BE2C (cell line): ENCODE measurements around the gene VEGFB.
A peak's percentile ranks its signal among the peaks of the same experiment; 100 is the strongest.

Source experiments
- DNase-seq: peaks from one replicate; pipeline ENCODE4 v3.0.0-alpha.2; 2020
- H3K27me3 ChIP-seq: fragments of 250-450 bp; sonication (Bioruptor Pico); 2 replicates; pipeline ENCODE4 v1.5.1; 2020; ENCODE audit warnings: mild to moderate bottlenecking
- H3K36me3 ChIP-seq: fragments of 250-450 bp; sonication (Bioruptor Pico); 2 replicates; pipeline ENCODE4 v1.5.1; 2020; ENCODE audit warnings: mild to moderate bottlenecking
- H3K4me1 ChIP-seq: fragments of 250-450 bp; sonication (Bioruptor Pico); 2 replicates; pipeline ENCODE4 v1.5.1; 2020
- H3K4me3 ChIP-seq: 2 replicates; pipeline ENCODE4 v1.5.1; 2011; ENCODE audit warnings: low read depth, low read length
- H3K9me3 ChIP-seq: fragments of 250-450 bp; sonication (Bioruptor Pico); 2 replicates; pipeline ENCODE4 v1.5.1; 2020
- TF ChIP-seq, protein P1 (sequence below): IDR thresholded peaks from 2 replicates; pipeline ENCODE4 v1.5.1; 2012; ENCODE audit warnings: mild to moderate bottlenecking, low read depth, low read length

The VEGFB gene

DNA sequence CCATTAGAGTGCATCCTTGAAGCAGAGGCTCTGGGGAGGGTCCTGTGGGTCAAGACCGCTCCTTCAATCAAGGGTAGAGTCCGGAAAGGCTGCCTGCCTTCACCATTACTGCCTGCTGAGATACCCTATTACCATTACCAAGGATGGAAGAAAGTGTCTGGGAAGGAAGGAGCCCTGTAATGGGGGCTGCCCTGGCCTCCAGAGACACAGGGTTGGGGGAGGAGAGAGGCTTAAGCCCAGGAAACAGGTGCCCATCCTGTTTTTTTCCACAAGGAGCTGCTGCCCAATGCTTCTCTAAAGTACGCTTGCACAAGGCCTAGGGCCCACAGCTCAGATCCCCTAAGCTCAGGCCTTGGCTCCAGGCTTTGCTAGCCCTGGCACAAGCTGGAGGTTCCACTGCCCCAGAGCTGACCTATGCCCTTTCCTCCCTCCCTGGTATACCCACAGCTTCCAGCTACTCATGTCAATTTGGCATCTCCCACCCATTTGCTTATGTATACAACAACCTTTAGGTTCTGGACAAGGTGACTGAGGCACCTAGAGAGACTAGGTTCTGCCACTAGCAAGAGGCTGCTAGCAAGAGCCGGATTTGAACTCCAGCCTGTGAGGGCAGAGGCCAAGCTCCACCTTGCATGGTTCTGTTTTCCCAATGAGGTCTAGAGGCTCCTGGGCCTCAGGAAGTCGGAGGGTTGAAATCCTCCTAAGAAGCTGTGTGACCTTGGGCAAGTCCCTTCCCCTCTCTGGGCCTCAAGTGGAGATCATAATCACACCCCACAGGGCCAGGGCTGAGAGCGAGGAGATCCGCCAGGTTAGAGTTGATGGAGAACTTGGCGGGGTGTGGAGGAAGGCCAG, 15.4 kb downstream of the VEGFB start:
- no peaks in the 10 kb centered on the region for H3K9me3 ChIP-seq
- no peak for DNase-seq
- no peaks in the 10 kb centered on the region for H3K36me3 ChIP-seq
- TF ChIP-seq, protein P1, sequence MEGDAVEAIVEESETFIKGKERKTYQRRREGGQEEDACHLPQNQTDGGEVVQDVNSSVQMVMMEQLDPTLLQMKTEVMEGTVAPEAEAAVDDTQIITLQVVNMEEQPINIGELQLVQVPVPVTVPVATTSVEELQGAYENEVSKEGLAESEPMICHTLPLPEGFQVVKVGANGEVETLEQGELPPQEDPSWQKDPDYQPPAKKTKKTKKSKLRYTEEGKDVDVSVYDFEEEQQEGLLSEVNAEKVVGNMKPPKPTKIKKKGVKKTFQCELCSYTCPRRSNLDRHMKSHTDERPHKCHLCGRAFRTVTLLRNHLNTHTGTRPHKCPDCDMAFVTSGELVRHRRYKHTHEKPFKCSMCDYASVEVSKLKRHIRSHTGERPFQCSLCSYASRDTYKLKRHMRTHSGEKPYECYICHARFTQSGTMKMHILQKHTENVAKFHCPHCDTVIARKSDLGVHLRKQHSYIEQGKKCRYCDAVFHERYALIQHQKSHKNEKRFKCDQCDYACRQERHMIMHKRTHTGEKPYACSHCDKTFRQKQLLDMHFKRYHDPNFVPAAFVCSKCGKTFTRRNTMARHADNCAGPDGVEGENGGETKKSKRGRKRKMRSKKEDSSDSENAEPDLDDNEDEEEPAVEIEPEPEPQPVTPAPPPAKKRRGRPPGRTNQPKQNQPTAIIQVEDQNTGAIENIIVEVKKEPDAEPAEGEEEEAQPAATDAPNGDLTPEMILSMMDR: no peak
- no peak overlapping the region for H3K4me3 ChIP-seq
- no peaks in the 10 kb centered on the region; the same call in 1 of the 2 replicates for H3K4me1 ChIP-seq
- no peaks in the 10 kb centered on the region for H3K27me3 ChIP-seq

DNA sequence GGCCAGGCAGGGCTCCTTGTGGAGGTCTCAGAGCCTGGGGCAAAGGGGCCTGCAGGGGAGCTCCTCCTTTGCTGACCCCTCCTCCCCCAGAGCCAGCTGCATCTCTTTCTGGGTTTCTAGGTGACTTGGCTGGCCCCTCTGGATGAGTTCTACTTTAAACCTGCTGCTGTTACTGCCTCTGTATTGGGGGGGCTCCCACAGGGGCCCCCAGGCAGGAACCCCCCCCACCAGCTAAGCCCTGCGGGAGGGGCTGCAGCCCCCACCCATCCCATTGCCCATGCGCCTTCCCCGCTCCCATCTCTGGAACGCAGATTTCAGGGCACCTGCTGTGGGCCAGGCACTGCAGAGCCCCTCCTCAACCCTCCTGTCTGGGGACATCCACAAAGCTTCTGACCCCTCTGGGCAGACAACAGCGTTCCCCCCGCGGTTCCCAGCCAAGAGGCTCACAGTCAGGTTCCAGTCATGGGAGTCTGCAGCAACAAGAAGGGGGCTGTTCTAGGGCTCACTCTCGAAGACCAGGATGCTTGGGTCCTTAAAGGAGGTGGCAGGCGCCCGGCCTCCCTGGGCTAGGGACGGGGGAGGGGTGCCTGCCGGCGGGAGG, 16.1 kb downstream of the VEGFB start:
- no peaks in the 10 kb centered on the region for H3K27me3 ChIP-seq
- H3K4me1 ChIP-seq: no peaks in the 10 kb centered on the region; the same call in 1 of the 2 replicates
- peak overlapping the region; percentile 49 for H3K4me3 ChIP-seq
- no peaks in the 10 kb centered on the region for H3K9me3 ChIP-seq
- TF ChIP-seq, protein P1: no peak
- no peaks in the 10 kb centered on the region for H3K36me3 ChIP-seq
- DNase-seq: no peak

DNA sequence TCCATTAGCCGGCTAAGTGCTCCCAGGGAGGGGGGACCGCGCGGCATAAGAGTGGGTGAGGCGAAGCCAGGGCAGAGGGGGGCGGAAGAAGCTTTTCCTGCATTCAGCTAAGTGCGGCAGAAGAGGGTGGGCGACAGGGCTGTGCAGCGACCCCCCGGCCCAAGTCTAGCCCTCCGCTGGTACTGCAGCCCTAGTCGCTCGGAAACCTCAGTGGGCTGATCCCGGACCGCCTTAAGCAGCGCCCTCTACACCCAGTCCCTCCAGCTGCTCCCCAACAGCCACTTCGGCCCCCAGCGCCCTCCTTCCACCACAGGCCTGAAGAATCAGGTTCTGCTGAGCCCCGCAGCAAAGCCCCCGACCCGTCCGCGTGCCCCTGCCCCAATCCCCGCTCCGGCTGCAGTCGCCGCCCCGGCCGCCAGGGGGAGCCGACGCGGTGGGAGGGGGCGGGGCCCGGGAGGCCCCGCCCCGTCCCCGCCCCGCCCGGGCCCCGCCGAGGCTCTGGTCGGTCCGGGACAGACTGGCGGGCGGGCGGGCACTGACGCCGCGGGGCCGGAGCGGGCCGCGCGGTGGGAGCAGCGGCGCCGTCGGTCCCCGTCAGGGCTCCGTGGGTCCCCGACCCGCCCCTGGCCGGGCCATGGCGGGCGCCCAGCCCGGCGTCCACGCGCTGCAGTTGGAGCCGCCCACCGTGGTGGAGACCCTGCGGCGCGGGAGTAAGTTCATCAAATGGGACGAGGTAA, 16.8 kb downstream of the VEGFB start, which contains the start of gene PLCB3:
PLCB3 (plus strand) TSS at position 515 of the 737 bp plus-strand sequence; CDS start at position 635, 120 bp downstream.
- H3K27me3 ChIP-seq: no peaks in the 10 kb centered on the region
- H3K4me3 ChIP-seq: peak within 1 kb of the TSS; percentile 70
- H3K36me3 ChIP-seq: no peaks in the 10 kb centered on the region
- no peaks in the 10 kb centered on the region; the same call in 1 of the 2 replicates for H3K4me1 ChIP-seq
- TF ChIP-seq, protein P1: peak; percentile 32; the same call in 1 of the 2 replicates
- peak; percentile 55 for DNase-seq
- H3K9me3 ChIP-seq: no peaks in the 10 kb centered on the region

DNA sequence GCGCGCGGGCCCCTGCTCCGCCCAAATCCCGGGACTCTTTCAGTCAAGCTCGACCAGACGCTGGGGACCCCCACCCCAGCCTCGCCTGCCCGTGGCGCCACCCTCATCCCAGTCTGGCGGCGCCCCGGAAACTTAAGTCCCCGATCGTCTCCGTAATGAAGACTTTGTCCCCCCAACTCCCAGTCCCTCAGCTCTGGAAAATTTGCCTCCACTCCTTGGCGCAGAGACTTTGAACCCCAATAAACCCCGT, 17.3 kb downstream of the VEGFB start:
- H3K4me1 ChIP-seq: no peaks in the 10 kb centered on the region; the same call in 1 of the 2 replicates
- H3K27me3 ChIP-seq: no peaks in the 10 kb centered on the region
- H3K4me3 ChIP-seq: peak overlapping the region; percentile 70
- no peaks in the 10 kb centered on the region for H3K36me3 ChIP-seq
- no peak for DNase-seq
- TF ChIP-seq, protein P1: no peak
- H3K9me3 ChIP-seq: no peaks in the 10 kb centered on the region

DNA sequence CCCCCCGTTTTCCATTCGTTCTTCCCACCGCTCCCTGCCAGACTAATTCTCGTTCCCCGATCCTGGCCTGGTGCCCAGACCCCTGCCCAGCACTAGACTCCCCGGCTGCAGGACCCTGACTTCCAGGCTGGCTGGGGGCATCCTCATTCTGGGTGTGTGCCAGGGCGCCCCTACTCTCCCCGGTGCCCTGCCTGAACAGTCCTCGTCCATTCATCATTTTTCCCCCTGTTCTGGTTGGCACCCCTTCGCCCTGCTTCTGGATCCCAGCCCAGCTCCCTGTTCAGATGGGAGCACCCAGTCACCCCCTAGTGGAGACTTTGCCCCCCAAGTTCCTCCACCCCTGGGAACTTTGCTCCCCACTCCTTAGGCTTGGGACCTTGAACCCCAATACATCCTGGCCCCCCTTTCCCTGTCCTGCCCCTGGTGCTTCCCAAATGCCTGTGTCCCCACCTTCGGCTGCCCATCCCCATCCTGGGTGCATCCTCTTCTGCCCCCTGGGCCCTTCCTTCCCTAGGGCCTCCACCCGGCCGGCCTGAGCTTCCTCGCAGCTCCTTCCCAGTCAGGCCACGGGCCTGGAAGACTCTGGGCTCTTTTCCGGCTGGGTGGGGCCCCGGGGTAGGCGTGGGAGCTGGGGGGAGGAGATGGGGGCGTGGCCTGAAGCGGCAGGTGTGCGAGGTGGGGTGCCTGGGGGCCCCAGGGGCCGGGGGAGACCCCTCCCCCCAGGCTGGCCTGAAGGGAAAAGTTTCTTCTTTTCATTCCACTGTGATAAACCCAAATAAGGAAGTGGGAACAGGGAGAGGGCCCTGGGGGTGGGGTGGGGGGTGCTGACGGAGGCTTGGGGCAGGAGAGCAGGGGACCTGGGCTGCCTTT, 17.9 kb downstream of the VEGFB start:
- TF ChIP-seq, protein P1: peak; percentile 20
- H3K9me3 ChIP-seq: no peaks in the 10 kb centered on the region
- DNase-seq: no peak
- H3K4me3 ChIP-seq: peak overlapping the region; percentile 70
- no peaks in the 10 kb centered on the region for H3K36me3 ChIP-seq
- no peaks in the 10 kb centered on the region for H3K27me3 ChIP-seq
- H3K4me1 ChIP-seq: no peaks in the 10 kb centered on the region; the same call in 1 of the 2 replicates
